BLaER1 (cell line): Measurements from ENCODE around the gene SWSAP1.
"Not testable (repeated sequence)": the region's sequence is repeated elsewhere in the genome, so short reads cannot be mapped to it uniquely, and the experiment has no call there.

Experiments
- H3K27ac ChIP-seq: shearing (Covaris generic); formaldehyde crosslinking; 2 replicates; pipeline ENCODE4 v1.8.1; 2022
- H3K27me3 ChIP-seq: shearing (Covaris generic); formaldehyde crosslinking; 2 replicates; pipeline ENCODE4 v1.8.1; 2022
- H3K36me3 ChIP-seq: shearing (Covaris generic); formaldehyde crosslinking; 2 replicates; pipeline ENCODE4 v1.8.1; 2022
- H3K4me1 ChIP-seq: shearing (Covaris generic); formaldehyde crosslinking; 2 replicates; pipeline ENCODE4 v1.8.1; 2022
- H3K4me2 ChIP-seq: shearing (Covaris generic); formaldehyde crosslinking; 2 replicates; pipeline ENCODE4 v1.8.1; 2022
- H3K4me3 ChIP-seq: shearing (Covaris generic); formaldehyde crosslinking; 2 replicates; pipeline ENCODE4 v1.8.1; 2022
- H3K9ac ChIP-seq: shearing (Covaris generic); formaldehyde crosslinking; 2 replicates; pipeline ENCODE4 v1.8.1; 2022
- H3K9me3 ChIP-seq: shearing (Covaris generic); formaldehyde crosslinking; 2 replicates; pipeline ENCODE4 v1.8.1; 2022
- H4K20me1 ChIP-seq: shearing (Covaris generic); formaldehyde crosslinking; 2 replicates; pipeline ENCODE4 v1.8.1; 2022
- Cebpa-rat ChIP-seq: shearing (Covaris generic); IDR thresholded peaks from 2 replicates; pipeline ENCODE4 v1.8.1; 2022

SWSAP1 gene

GRCh38 chr19:11405846-11406643 is 31.6 kb downstream of the SWSAP1 start:
- Histone ChIP-seq H4K20me1 (no peaks in the 10 kb centered on the region), H3K36me3 (no peaks in the 10 kb centered on the region), H3K9me3 (no peaks in the 10 kb centered on the region), H3K4me1 (no peaks in the 10 kb centered on the region), H3K4me2 (no peak overlapping the region), H3K27me3 (peaks cover 4% of the 10 kb centered on the region; the same call in 1 of the 2 replicates), H3K27ac (no peak overlapping the region), H3K4me3 (no peak overlapping the region), H3K9ac (no peak overlapping the region)
- TF ChIP-seq Cebpa-rat: no peak

GRCh38 chr19:11406703-11407236 is 32.3 kb downstream of the SWSAP1 start:
- H3K27me3 ChIP-seq, H3K4me1 ChIP-seq, H3K4me2 ChIP-seq, H3K4me3 ChIP-seq, H3K9me3 ChIP-seq, H3K9ac ChIP-seq, H4K20me1 ChIP-seq, H3K27ac ChIP-seq, H3K36me3 ChIP-seq: not testable (repeated sequence)

- H3K27ac ChIP-seq: no peak overlapping the region
- no peak overlapping the region for H3K4me3 ChIP-seq
- H4K20me1 ChIP-seq: no peaks in the 10 kb centered on the region
- peaks cover 4% of the 10 kb centered on the region; the same call in 1 of the 2 replicates for H3K27me3 ChIP-seq
- H3K4me1 ChIP-seq: no peaks in the 10 kb centered on the region
- no peak overlapping the region for H3K9ac ChIP-seq
- no peaks in the 10 kb centered on the region for H3K9me3 ChIP-seq
- no peak for TF ChIP-seq Cebpa-rat
- no peak overlapping the region for H3K4me2 ChIP-seq
- no peaks in the 10 kb centered on the region for H3K36me3 ChIP-seq
Measured at GRCh38 chr19:11408591-11408990, 34.1 kb downstream of the SWSAP1 start.

GRCh38 chr19:11410682-11411081 is 36.2 kb downstream of the SWSAP1 start:
- H3K9me3 ChIP-seq: no peaks in the 10 kb centered on the region
- no peaks in the 10 kb centered on the region for H4K20me1 ChIP-seq
- H3K4me3 ChIP-seq: no peak overlapping the region
- H3K36me3 ChIP-seq: no peaks in the 10 kb centered on the region
- no peak overlapping the region for H3K27ac ChIP-seq
- TF ChIP-seq Cebpa-rat: no peak
- H3K4me2 ChIP-seq: no peak overlapping the region
- H3K4me1 ChIP-seq: no peaks in the 10 kb centered on the region
- peaks cover 6% of the 10 kb centered on the region; the same call in 1 of the 2 replicates for H3K27me3 ChIP-seq
- H3K9ac ChIP-seq: no peak overlapping the region

- Histone ChIP-seq H3K9me3 (no peaks in the 10 kb centered on the region), H3K9ac (no peak overlapping the region), H3K36me3 (no peaks in the 10 kb centered on the region), H3K27me3 (peaks cover 41% of the 10 kb centered on the region), H4K20me1 (peaks cover 10% of the 10 kb centered on the region), H3K27ac (no peak overlapping the region), H3K4me2 (no peak overlapping the region), H3K4me1 (peaks cover 8% of the 10 kb centered on the region), H3K4me3 (no peak overlapping the region)
- no peak for TF ChIP-seq Cebpa-rat
Measured at GRCh38 chr19:11414544-11414943, 40.1 kb downstream of the SWSAP1 start.

- Histone ChIP-seq H3K27ac (no peak overlapping the region), H3K9me3 (no peaks in the 10 kb centered on the region), H3K4me2 (no peak overlapping the region), H3K27me3 (peaks cover 61% of the 10 kb centered on the region), H3K9ac (no peak overlapping the region), H3K36me3 (no peaks in the 10 kb centered on the region), H3K4me3 (no peak overlapping the region), H4K20me1 (peaks cover 30% of the 10 kb centered on the region), H3K4me1 (peaks cover 24% of the 10 kb centered on the region)
- TF ChIP-seq Cebpa-rat: no peak
Measured at GRCh38 chr19:11416346-11417052, 42.0 kb downstream of the SWSAP1 start.

- H3K9me3 ChIP-seq: no peaks in the 10 kb centered on the region
- peaks cover 45% of the 10 kb centered on the region for H4K20me1 ChIP-seq
- no peak overlapping the region for H3K9ac ChIP-seq
- H3K4me3 ChIP-seq: 0 out of 2 replicates have a peak overlapping the region, but pooled peaks have one; percentile 36
- TF ChIP-seq Cebpa-rat: no peak
- no peak overlapping the region for H3K27ac ChIP-seq
- H3K4me1 ChIP-seq: peaks cover 40% of the 10 kb centered on the region
- no peaks in the 10 kb centered on the region for H3K36me3 ChIP-seq
- H3K27me3 ChIP-seq: peaks cover 75% of the 10 kb centered on the region
- H3K4me2 ChIP-seq: peak overlapping the region; percentile 54
Measured at GRCh38 chr19:11418094-11418548, 43.7 kb downstream of the SWSAP1 start.

GRCh38 chr19:11418549-11419506 is 44.4 kb downstream of the SWSAP1 start, which contains the start of gene RGL3:
RGL3 (minus strand) TSS chr19:11419314; CDS start chr19:11419278, 36 bp downstream.
- Histone ChIP-seq H3K4me2 (peak within 1 kb of the TSS; percentile 98), H3K27me3 (peaks cover 82% of the 10 kb centered on the region), H3K4me3 (0 out of 2 replicates have a peak within 1 kb of the TSS, but pooled peaks have one; percentile 36), H3K36me3 (no peaks in the 10 kb centered on the region), H3K4me1 (peaks cover 48% of the 10 kb centered on the region), H4K20me1 (peaks cover 52% of the 10 kb centered on the region), H3K27ac (no peak within 1 kb of the TSS), H3K9ac (no peak within 1 kb of the TSS), H3K9me3 (no peaks in the 10 kb centered on the region)
- TF ChIP-seq Cebpa-rat: no peak
